Gastroesophageal sphincter (tissue), 4 donors: ENCODE measurements around the gene SIGLEC15. TPM values are rescaled to one million over a fixed set of nuclear protein-coding genes. Genes with fewer than 3 reads are reported as not detected.
"Not testable (repeated sequence)": the region's sequence is repeated elsewhere in the genome, so short reads cannot be mapped to it uniquely, and the experiment has no call there.

Experiments used
- ATAC-seq: fragments of 150-250 bp; one replicate; pipeline ENCODE4 v1.9.1; 2016; ENCODE audit warnings: mild to moderate bottlenecking, moderate library complexity
- H3K27ac ChIP-seq, 4 donors: fragments of 200-600 bp; sonication (generic) in 3 of 4; 1 replicate in 3 of 4; 2 replicates in 1 of 4; pipeline ENCODE4 v1.5.1; 2016 to 2019
- H3K27me3 ChIP-seq: fragments of 200-600 bp; sonication (generic); one replicate; pipeline ENCODE4 v1.5.1; 2019
- H3K36me3 ChIP-seq, 2 donors: fragments of 200-600 bp; sonication (generic); one replicate each; pipeline ENCODE4 v1.5.1; 2019; ENCODE audit warnings: control low read depth in 1 of 2
- H3K4me1 ChIP-seq, 3 donors: fragments of 200-600 bp; sonication (generic); 1 replicate in 2 of 3; 2 replicates in 1 of 3; pipeline ENCODE4 v1.5.1; 2016 to 2019; ENCODE audit warnings: control low read depth in 2 of 3
- H3K4me3 ChIP-seq, 2 donors: fragments of 200-600 bp; sonication (generic); one replicate each; pipeline ENCODE4 v1.5.1; 2019; ENCODE audit warnings: mild to moderate bottlenecking in 1 of 2, moderate library complexity in 1 of 2
- H3K9me3 ChIP-seq, 3 donors: fragments of 200-600 bp; sonication (generic); one replicate each; pipeline ENCODE4 v1.5.1; 2017 to 2019; ENCODE audit warnings: control low read depth in 2 of 3
- EP300 ChIP-seq: sonication (generic); formaldehyde crosslinking; IDR thresholded peaks from one replicate; pipeline ENCODE4 v1.6.1; 2017; ENCODE audit warnings: antibody characterized with exemption, mild to moderate bottlenecking
- POLR2A ChIP-seq, 2 donors: fragments of 450-650 bp; IDR thresholded peaks; one replicate each; pipeline ENCODE4 v1.6.1; 2017; ENCODE audit warnings: antibody characterized with exemption in 2 of 2, mild to moderate bottlenecking in 2 of 2, moderate library complexity in 1 of 2
- POLR2AphosphoS5 ChIP-seq: sonication (generic); formaldehyde crosslinking; IDR thresholded peaks from one replicate; pipeline ENCODE4 v1.6.1; 2017; ENCODE audit warnings: antibody characterized with exemption
- WGBS, 2 donors: methylation state at CpG; one replicate each; pipeline ENCODE4 v1.1.5; 2018; ENCODE audit warnings: low coverage in 1 of 2; 5-methylcytosine and 5-hydroxymethylcytosine counted together
- total RNA-seq, 4 donors: library from RNA; depleted of rRNA; stranded (reverse); fragments of >200 nt; gene quantifications; one replicate each; pipeline ENCODE4 v1.1.0, GENCODE V29; 2016
- TF ChIP-seq, protein P1 (sequence below), 4 experiments: fragments of 200-600 bp in 2 of 4; fragments of 450-650 bp in 2 of 4; sonication (generic) in 1 of 4; IDR thresholded peaks; one replicate each; pipeline ENCODE4 v1.5.1; 2017 to 2019; ENCODE audit warnings: antibody characterized with exemption in 4 of 4, mild to moderate bottlenecking in 2 of 4, moderate library complexity in 2 of 4

The SIGLEC15 gene
- total RNA-seq, 4 donors from 2014 or later, result 0.52 TPM; not detected in 3

DNA sequence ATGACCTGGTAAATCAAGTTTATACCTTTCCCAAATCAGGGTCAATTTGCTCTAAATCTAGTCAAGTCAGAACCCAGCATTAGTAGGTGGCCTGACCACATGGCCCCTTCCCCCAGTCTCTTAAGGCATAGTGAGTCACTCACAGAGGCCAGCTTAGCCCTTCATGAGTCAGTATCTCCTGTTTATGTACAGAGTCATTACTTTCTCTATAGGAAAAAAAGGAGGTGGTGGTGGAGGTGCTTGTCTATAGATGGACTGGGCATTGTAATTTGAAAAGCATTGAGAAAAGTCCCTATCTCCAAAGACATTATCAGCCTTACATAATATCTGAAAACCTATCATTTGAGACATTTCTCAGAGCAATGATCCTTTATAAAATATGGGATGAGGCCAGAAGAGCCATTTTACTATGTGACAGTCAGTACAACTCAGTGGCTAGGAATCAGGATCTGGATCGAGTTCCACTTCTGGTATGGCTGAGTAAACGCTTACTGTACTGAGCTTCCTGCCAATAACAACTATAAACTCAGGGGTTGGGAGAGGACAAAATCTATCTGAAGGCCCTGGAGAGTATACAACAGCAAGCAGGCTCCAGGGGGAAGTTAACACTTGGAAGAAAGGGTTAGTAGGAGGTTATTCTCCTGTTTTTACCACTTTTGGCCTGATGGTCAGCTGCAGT, 22.5 kb upstream of the SIGLEC15 start:
- ATAC-seq, result no peak
- H3K27ac ChIP-seq, result no peak overlapping the region
- no peaks in the 10 kb centered on the region for H3K36me3 ChIP-seq
- peaks cover 0 to 17% (median 0%) of the 10 kb centered on the region in 3 donors for H3K9me3 ChIP-seq
- no peak overlapping the region for H3K4me3 ChIP-seq
- TF ChIP-seq POLR2A (IDR thresholded peaks at IDR 0.05), result no peak
- no peak for TF ChIP-seq EP300
- TF ChIP-seq POLR2AphosphoS5, result no peak
- TF ChIP-seq, protein P1, sequence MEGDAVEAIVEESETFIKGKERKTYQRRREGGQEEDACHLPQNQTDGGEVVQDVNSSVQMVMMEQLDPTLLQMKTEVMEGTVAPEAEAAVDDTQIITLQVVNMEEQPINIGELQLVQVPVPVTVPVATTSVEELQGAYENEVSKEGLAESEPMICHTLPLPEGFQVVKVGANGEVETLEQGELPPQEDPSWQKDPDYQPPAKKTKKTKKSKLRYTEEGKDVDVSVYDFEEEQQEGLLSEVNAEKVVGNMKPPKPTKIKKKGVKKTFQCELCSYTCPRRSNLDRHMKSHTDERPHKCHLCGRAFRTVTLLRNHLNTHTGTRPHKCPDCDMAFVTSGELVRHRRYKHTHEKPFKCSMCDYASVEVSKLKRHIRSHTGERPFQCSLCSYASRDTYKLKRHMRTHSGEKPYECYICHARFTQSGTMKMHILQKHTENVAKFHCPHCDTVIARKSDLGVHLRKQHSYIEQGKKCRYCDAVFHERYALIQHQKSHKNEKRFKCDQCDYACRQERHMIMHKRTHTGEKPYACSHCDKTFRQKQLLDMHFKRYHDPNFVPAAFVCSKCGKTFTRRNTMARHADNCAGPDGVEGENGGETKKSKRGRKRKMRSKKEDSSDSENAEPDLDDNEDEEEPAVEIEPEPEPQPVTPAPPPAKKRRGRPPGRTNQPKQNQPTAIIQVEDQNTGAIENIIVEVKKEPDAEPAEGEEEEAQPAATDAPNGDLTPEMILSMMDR (IDR thresholded peaks at IDR 0.05), result no peak
- H3K4me1 ChIP-seq, result no peaks in the 10 kb centered on the region
- H3K27me3 ChIP-seq, result no peaks in the 10 kb centered on the region
- WGBS, 2 donors, result 12 to 36% methylated on average over 2 of the region's 2 CpGs

DNA sequence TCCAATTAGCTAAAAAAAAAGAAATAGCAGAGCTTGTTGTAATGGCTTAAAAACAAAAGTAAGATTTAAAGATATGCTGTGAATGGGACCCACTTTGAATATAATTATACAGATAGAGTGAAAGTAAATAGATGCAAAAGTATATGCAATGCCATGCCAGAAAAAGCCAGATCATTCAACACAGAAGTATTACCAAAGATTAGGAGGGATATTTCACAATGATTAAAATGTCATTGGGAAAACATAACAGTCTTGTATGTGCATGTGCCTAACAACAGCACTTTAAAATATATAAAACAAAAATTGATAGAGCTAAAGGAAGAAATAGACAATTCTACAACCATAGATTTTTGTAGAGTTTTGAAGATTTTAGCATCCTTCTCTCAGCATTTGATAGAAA, 19.9 kb upstream of the SIGLEC15 start:
- peaks cover 0 to 17% (median 0%) of the 10 kb centered on the region in 3 donors for H3K9me3 ChIP-seq
- H3K27me3 ChIP-seq, result no peaks in the 10 kb centered on the region
- TF ChIP-seq, protein P1 (IDR thresholded peaks at IDR 0.05), result no peak
- TF ChIP-seq POLR2AphosphoS5 (no peak), POLR2A (IDR thresholded peaks at IDR 0.05) (no peak), EP300 (no peak)
- H3K4me1 ChIP-seq, result no peaks in the 10 kb centered on the region
- no peak overlapping the region for H3K27ac ChIP-seq
- H3K36me3 ChIP-seq, result no peaks in the 10 kb centered on the region
- ATAC-seq, result no peak
- H3K4me3 ChIP-seq, result no peak overlapping the region

DNA sequence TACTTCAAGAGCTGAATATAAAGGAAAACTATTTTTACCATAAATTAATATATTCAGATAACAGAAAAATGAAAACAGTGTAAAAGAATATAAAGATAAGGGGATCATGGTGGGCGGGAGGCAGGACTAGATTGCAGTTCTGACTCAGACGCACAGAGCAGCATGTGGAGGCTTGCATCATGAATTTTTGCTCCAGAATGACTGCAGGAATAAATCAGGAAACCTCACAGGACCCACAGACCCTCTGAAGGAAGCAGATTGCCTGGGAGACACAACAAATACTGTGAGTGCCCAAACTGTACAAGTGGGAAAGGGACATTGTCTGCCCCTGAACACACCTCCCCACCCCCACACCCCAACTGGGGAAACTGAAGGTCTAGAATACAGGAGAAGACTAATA, 19.2 kb upstream of the SIGLEC15 start:
- TF ChIP-seq, protein P1 (IDR thresholded peaks at IDR 0.05), result no peak
- 40 to 71% methylated on average over 2 of the region's 2 CpGs for WGBS, 2 donors
- Histone ChIP-seq H3K27ac (no peak overlapping the region), H3K9me3 (peaks cover 0 to 17% (median 0%) of the 10 kb centered on the region in 3 donors), H3K36me3 (no peaks in the 10 kb centered on the region), H3K4me3 (no peak overlapping the region), H3K27me3 (no peaks in the 10 kb centered on the region), H3K4me1 (no peaks in the 10 kb centered on the region)
- ATAC-seq, result no peak

DNA sequence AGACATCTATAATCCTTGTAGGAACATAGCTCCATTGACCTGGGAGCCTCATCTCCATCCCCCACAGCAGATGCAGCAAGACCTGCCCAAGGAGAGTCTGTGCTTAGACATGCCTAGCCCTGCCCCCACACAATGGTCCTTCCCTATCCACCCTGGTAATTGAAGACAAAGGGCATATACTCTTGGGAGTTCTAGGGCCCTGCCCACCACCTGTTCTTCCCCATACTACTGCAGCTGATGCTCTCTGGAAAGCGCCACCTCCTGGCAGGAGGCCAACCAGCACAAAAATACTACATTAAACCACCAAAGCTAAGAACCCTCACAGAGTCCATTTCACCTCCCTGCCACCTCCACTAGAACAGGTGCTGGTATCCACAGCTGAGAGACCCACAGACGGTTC, 18.3 kb upstream of the SIGLEC15 start:
- WGBS, 2 donors, result 0% methylated on average over 1 of the region's 2 CpGs; no CpG with 5 or more reads in 1 of the 2 donors
- peaks cover 0 to 17% (median 0%) of the 10 kb centered on the region in 3 donors for H3K9me3 ChIP-seq
- ATAC-seq, H3K27me3 ChIP-seq, H3K4me1 ChIP-seq, H3K36me3 ChIP-seq, H3K27ac ChIP-seq, H3K4me3 ChIP-seq: not testable (repeated sequence)

DNA sequence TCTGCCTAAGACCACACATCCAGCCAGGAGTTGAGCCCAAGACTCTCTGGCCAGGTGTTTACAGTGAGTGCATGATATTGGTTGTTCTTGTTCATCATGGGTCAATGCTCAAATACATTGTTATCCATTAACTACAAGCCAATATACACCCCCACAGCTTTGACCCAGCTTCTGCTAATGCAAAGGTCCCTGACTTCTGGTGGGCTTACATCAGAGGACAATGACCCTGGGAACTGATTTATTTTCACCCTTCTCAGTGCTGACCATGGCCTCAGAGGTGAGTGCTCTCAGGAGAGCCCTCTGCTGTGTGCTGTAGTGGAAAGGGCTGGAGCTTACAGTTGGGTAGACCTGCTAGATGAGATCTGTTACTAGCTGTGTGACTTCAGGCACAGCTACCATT, 10.7 kb upstream of the SIGLEC15 start:
- H3K27ac ChIP-seq, H3K4me3 ChIP-seq, H3K36me3 ChIP-seq, H3K27me3 ChIP-seq, H3K4me1 ChIP-seq, H3K9me3 ChIP-seq, ATAC-seq: not testable (repeated sequence)

DNA sequence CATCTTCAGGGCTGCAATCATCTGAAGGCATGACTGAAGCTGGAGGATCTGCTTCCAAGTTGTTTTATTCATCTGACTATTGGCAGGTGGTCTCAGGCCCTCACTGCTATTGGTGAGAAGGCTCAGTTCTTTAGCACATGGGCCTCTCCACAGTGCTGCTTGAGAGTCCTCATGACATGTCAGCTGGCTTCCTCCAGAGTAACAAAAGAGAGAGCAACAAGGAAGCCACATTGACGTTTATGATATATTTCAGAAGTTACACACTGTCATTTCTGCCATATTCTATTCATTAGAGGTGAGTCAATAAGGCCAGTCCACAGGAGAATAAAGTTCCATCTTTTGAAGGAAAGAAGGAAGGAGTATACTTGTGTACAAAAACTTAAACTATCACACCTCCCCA, 7.9 kb upstream of the SIGLEC15 start:
- Histone ChIP-seq H3K27ac (no peak overlapping the region), H3K9me3 (peaks cover 0 to 8% (median 0%) of the 10 kb centered on the region in 3 donors), H3K36me3 (no peaks in the 10 kb centered on the region), H3K4me3 (no peak overlapping the region), H3K27me3 (no peaks in the 10 kb centered on the region), H3K4me1 (no peaks in the 10 kb centered on the region)
- 67% methylated on average over 1 of the region's 1 CpG; no CpG with 5 or more reads in 1 of the 2 donors for WGBS, 2 donors
- ATAC-seq, result no peak
- TF ChIP-seq, protein P1 (IDR thresholded peaks at IDR 0.05), result no peak
- no peak for TF ChIP-seq POLR2A (IDR thresholded peaks at IDR 0.05)
- TF ChIP-seq EP300, result no peak
- TF ChIP-seq POLR2AphosphoS5, result no peak

DNA sequence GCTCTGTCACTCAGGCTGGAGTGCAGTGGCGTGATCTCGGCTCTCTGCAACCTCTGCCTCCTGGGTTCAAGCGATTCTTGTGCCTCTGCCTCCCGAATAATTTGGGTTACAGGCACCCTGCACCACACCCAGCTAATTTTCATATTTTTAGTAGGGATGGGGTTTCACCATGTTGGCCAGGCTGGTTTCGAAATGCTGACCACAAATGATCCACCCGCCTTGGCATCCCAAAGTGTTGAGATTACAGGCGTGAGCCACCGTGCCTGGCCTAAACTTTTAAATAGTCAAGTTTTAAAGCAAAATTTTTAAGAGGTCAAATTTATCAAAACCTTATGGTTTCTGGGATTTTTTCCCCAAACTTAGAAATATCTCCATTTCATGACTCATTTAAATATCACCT, 6.7 kb upstream of the SIGLEC15 start:
- H3K9me3 ChIP-seq, H3K36me3 ChIP-seq, H3K4me3 ChIP-seq, H3K4me1 ChIP-seq, H3K27ac ChIP-seq, ATAC-seq, H3K27me3 ChIP-seq: not testable (repeated sequence)
- WGBS, 2 donors, result 90 to 96% methylated on average over 5 to 6 of the region's 8 CpGs
